ENCODE results near the gene LGR5.

The LGR5 gene

DNA sequence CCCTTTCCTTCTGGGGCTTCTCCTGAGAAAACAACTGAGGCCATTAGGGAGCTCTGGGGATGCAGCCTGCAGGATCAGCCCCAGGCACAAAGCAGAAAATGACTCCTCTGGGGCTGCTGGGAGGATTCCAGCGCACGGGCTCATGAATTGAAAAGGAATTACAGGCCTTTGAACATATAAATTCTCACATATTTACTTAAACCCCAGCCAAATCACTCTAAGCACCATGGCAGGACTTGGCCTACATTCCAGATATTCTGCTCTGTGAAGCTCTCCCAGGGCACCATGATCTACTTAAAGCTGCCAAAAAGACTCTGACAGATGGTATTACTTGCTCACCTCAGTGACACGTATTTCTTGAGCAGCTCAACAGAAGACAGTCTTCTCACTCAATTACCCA is 136.9 kb downstream of the LGR5 start:
- H3K4me3 Mint-ChIP-seq = no peak overlapping the region
- H3K4me1 Mint-ChIP-seq = no peaks in the 10 kb centered on the region
- no peaks in the 10 kb centered on the region for H3K9me3 Mint-ChIP-seq
- no peak overlapping the region for H3K27ac Mint-ChIP-seq
- ATAC-seq = no peak
- peaks cover 12% of the 10 kb centered on the region for H3K27me3 Mint-ChIP-seq
- no peaks in the 10 kb centered on the region for H3K36me3 Mint-ChIP-seq

DNA sequence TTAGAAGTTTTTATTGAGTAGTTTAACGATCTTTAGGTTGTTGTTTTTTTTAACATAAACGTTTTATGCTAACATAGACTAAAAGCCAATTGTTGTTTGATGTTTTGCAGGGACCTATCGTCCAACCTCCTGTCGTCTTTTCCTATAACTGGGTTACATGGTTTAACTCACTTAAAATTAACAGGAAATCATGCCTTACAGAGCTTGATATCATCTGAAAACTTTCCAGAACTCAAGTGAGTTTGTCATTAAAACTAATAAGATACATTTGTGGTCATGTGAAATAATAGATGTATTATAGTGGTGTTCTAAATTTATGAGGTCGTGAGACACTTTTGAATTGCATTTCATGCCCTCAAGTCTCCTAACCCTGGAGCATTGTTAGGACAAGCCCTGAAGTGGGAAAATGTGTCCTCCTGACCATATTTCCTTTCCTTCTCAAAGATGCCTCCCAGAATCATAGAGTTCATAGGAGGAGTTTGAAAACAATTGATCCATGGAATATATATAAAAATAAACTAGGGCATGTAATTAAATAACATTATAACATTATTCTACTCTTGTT is 139.2 kb downstream of the LGR5 start:
- ATAC-seq = no peak
- no peaks in the 10 kb centered on the region for H3K36me3 Mint-ChIP-seq
- H3K4me1 Mint-ChIP-seq = no peaks in the 10 kb centered on the region
- H3K4me3 Mint-ChIP-seq = no peak overlapping the region
- H3K9me3 Mint-ChIP-seq = no peaks in the 10 kb centered on the region
- H3K27me3 Mint-ChIP-seq = peaks cover 22% of the 10 kb centered on the region
- no peak overlapping the region for H3K27ac Mint-ChIP-seq

DNA sequence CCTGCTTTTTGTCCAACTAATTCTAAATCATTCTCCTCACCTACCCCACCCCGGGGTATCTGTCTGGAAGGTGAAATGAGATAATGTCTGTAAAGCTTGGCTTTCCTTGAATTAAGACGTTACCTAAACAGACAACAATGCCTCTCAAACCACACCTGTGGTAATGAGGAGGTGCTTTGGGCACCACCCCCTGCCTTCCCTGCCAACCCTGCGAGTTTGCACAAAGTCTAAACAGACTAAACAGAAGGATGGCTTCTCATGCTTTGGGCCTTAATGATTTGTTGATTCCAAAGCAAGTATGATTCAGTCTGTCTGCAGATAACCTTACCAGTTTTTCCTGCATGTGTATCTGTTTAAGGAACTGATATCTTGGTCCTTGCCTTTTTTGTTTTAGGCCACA is 141.6 kb downstream of the LGR5 start:
- Mint-ChIP-seq H3K9me3 (no peaks in the 10 kb centered on the region), H3K36me3 (no peaks in the 10 kb centered on the region), H3K27me3 (peaks cover 20% of the 10 kb centered on the region), H3K4me1 (no peaks in the 10 kb centered on the region), H3K27ac (no peak overlapping the region), H3K4me3 (no peak overlapping the region)
- ATAC-seq = no peak

DNA sequence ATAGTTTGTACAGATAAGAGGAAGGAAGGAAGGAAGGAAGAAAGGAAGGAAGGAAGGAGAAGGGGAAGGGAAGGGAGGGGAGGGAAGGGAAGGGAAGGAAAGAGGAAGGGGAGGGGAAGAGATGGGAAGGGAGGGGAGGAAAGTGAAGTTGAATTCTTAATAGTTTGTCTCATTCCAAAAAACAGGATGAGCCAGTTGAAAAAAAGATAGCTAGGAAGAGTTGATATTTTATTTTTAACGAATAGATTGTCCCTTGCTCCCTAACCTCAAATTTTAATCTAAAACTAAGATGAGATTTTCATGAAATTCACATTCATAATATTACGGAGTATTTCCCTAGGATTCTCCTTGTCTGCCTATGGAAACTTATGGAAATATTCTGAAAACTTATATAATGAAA is 143.3 kb downstream of the LGR5 start:
- ATAC-seq = no peak
- Mint-ChIP-seq H3K4me3 (no peak overlapping the region), H3K27me3 (peaks cover 28% of the 10 kb centered on the region)

DNA sequence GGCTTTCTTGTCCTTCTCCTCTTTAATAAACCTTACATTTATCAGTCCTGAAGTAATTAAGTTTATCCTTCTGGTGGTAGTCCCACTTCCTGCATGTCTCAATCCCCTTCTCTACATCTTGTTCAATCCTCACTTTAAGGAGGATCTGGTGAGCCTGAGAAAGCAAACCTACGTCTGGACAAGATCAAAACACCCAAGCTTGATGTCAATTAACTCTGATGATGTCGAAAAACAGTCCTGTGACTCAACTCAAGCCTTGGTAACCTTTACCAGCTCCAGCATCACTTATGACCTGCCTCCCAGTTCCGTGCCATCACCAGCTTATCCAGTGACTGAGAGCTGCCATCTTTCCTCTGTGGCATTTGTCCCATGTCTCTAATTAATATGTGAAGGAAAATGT is 144.8 kb downstream of the LGR5 start:
- no peak for ATAC-seq
- no peak overlapping the region for H3K4me3 Mint-ChIP-seq
- no peaks in the 10 kb centered on the region for H3K36me3 Mint-ChIP-seq
- H3K4me1 Mint-ChIP-seq = no peaks in the 10 kb centered on the region
- H3K27ac Mint-ChIP-seq = no peak overlapping the region
- no peaks in the 10 kb centered on the region for H3K9me3 Mint-ChIP-seq
- H3K27me3 Mint-ChIP-seq = peaks cover 30% of the 10 kb centered on the region

More for the DNA sequence above, 143.3 kb downstream of the LGR5 start:
- H3K27ac Mint-ChIP-seq = no peak overlapping the region
- no peaks in the 10 kb centered on the region for H3K4me1 Mint-ChIP-seq
- H3K9me3 Mint-ChIP-seq = no peaks in the 10 kb centered on the region
- H3K36me3 Mint-ChIP-seq = no peaks in the 10 kb centered on the region

DNA sequence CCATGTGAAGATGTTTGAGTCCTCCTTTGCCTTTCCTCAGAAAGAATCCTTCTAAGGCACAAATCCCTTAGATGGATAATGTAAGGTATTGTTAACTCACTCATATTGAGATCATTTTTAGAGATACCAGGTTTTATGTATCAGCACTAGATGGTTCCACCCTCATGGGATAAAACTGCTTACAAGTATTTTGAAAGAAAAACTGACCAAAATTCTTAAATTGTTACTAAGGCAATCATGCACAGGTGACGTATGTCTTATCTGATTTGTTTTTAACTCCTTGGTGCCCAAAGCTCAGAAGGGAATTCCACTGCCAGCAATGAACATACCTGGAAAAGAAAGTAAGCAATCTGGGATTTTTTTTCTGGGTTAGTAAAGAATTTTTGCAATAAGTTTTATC is 145.6 kb downstream of the LGR5 start:
- H3K9me3 Mint-ChIP-seq = no peaks in the 10 kb centered on the region
- H3K27ac Mint-ChIP-seq = no peak overlapping the region
- ATAC-seq = no peak
- H3K4me3 Mint-ChIP-seq = no peak overlapping the region
- H3K27me3 Mint-ChIP-seq = peaks cover 37% of the 10 kb centered on the region
- no peaks in the 10 kb centered on the region for H3K4me1 Mint-ChIP-seq
- H3K36me3 Mint-ChIP-seq = no peaks in the 10 kb centered on the region

DNA sequence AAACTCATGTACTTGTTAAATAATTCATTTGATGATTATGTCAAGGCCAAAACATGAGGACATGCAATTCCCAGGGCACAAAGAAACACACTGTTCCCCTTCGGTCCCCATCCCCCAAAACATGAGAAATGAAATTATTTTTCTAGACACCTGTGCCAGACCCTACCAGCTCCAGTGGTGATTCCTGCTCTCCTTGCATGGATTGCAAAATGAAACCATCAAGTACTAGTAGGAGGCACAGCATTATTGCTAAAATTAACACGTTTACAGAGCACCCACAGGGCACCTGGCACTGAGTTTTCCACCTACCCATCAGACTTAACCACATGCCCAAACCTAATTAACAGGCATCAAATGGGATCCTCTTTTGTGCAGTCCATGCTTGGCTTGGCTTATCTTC is 147.4 kb downstream of the LGR5 start:
- H3K27ac Mint-ChIP-seq = no peak overlapping the region
- ATAC-seq = no peak
- H3K4me1 Mint-ChIP-seq = no peaks in the 10 kb centered on the region
- no peak overlapping the region for H3K4me3 Mint-ChIP-seq
- no peaks in the 10 kb centered on the region for H3K36me3 Mint-ChIP-seq
- peaks cover 49% of the 10 kb centered on the region for H3K27me3 Mint-ChIP-seq
- H3K9me3 Mint-ChIP-seq = no peaks in the 10 kb centered on the region

DNA sequence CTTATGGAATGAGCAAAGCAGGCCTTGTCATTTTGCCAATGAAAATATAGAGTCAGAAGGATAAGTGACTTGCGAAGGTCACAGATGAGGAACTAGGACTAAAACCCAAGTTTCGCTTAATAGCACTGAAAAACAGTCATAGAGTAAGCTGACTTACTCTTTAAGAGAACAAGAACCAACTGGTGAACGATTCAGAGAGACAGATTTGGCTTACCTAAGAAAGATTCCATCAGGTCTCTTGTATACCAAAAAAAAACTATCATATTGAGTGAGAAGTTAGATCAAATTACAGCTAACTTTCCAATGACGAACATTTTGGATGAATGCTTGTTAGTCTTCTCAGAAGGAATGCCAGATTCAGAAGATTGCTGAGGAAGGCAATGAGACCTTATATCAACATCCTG is 149.9 kb downstream of the LGR5 start:
- no peak overlapping the region for H3K27ac Mint-ChIP-seq
- no peaks in the 10 kb centered on the region for H3K9me3 Mint-ChIP-seq
- peaks cover 54% of the 10 kb centered on the region for H3K27me3 Mint-ChIP-seq
- H3K4me1 Mint-ChIP-seq = no peaks in the 10 kb centered on the region
- ATAC-seq = no peak
- H3K4me3 Mint-ChIP-seq = no peak overlapping the region
- no peaks in the 10 kb centered on the region for H3K36me3 Mint-ChIP-seq

DNA sequence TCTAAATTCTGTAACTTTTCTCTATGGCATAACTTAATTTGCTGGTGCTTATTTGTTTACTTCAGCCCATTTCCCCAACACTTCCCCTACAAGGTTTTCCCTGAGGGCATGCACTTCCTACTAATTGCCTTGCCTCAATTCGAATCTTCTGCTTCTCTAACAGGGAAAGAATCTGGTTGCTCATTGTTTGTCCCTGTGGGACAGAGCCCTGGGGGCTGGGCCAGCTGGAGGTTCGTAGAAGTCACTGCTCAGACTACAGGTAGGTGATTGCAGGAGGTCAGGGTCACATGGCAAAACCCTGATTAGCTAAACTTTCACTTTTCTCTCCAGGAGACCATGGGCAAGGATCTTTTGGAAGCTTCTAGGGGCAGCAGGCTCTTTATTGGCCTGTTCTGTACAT is 152.0 kb downstream of the LGR5 start:
- Mint-ChIP-seq H3K36me3 (no peaks in the 10 kb centered on the region), H3K27me3 (peaks cover 67% of the 10 kb centered on the region), H3K4me3 (no peak overlapping the region), H3K9me3 (no peaks in the 10 kb centered on the region), H3K27ac (no peak overlapping the region), H3K4me1 (no peaks in the 10 kb centered on the region)
- ATAC-seq = no peak

DNA sequence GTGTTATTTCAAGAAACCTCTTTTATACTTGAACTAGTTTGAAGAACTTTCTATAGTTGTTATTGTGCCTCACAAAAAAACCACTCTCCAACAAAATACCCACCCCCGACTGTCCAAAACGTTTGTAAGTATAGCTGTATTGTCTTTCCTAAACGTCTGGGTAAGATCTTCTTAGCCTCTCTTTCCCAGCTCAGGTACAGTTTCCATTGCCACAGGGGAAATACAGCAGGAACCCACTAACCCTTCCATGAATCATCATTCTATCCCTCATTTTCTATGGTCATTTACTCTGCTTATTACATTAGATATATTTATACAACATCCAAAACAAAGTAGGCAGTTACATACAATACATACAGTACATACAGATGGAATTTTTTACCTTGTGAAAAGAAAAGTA is 153.2 kb downstream of the LGR5 start:
- no peak for ATAC-seq
- Mint-ChIP-seq H3K36me3 (no peaks in the 10 kb centered on the region), H3K27ac (no peak overlapping the region), H3K4me1 (no peaks in the 10 kb centered on the region), H3K4me3 (no peak overlapping the region), H3K27me3 (peaks cover 60% of the 10 kb centered on the region), H3K9me3 (no peaks in the 10 kb centered on the region)

DNA sequence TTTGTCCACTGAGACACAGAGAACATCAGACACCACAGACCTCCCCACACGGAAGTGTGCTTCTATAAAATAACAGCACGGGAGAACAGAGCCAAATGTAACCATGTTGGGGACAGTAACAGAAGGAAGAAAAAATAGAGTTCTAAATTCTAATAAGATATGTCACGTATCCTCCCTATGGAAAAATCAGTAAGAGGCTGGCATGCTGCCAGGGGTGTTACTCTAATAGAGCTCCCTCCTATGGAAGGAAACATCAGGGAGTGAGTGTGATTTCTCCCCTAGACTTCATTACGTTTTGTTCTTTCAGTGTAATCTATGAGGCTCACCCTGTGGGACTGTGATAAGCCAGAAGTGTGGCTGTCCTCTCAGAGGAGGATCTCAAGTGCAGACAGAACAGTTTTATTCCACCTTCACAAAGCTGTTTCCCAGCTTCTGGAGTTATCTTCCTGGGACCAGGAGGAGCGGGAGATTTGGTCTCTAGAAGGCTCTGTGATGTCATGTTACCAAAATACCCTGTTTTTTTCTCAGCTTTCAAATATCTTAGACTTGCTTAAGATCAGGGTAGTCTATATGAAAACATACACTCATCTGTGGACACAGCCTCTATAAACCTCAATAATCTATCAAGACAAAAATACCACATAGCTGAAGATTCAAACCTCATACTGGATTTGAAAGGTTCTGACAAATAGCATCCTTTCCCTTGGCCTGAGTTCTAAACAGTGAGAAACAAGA is 154.8 kb downstream of the LGR5 start:
- no peaks in the 10 kb centered on the region for H3K4me1 Mint-ChIP-seq
- H3K4me3 Mint-ChIP-seq = no peak overlapping the region
- no peak for ATAC-seq
- H3K27ac Mint-ChIP-seq = no peak overlapping the region
- peaks cover 4% of the 10 kb centered on the region for H3K9me3 Mint-ChIP-seq
- H3K27me3 Mint-ChIP-seq = peaks cover 57% of the 10 kb centered on the region
- H3K36me3 Mint-ChIP-seq = no peaks in the 10 kb centered on the region

DNA sequence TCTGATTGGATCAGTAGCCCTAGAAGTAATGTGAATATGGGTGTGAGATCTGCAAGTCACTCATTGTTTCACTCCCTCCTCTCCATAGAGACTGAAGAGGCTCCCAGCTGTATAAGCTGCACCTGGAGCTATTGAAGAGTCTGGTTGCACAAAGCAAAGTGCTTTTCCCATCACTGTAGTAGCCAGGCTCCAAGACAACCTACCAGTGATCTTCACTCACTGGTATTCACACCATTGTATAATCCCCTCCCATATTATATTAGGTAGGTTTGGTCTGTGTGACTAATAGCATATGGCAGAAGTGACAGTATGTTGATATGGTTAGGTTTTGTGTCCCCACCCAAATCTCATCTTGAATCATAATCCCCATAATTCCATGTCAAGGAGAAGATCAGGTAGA is 159.6 kb downstream of the LGR5 start:
- Mint-ChIP-seq H3K9me3 (peaks cover 12% of the 10 kb centered on the region), H3K4me3 (no peak overlapping the region), H3K36me3 (no peaks in the 10 kb centered on the region), H3K27ac (no peak overlapping the region), H3K27me3 (peaks cover 19% of the 10 kb centered on the region), H3K4me1 (no peaks in the 10 kb centered on the region)
- no peak for ATAC-seq

DNA sequence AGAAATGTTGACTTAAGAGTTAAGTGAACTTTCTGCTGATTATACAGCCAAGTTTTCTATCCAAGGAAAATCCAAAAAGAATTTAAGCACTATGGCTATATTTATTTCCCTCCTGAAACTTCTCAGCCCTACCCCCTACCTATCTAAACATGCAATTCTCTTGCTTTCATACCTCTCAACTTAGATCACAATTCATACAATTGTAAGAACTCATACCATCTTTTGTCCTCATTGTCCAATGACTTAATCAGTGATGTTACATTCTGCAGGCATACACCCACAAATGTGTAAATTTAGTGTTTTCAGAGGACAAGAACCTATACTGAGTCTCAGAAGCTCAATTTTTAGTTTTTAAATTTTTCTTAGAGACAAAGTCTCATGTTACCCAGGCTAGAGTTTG is 161.9 kb downstream of the LGR5 start:
- no peak overlapping the region for H3K27ac Mint-ChIP-seq
- no peak for ATAC-seq
- no peak overlapping the region for H3K4me3 Mint-ChIP-seq
- peaks cover 11% of the 10 kb centered on the region for H3K36me3 Mint-ChIP-seq
- peaks cover 12% of the 10 kb centered on the region for H3K9me3 Mint-ChIP-seq
- no peaks in the 10 kb centered on the region for H3K4me1 Mint-ChIP-seq
- H3K27me3 Mint-ChIP-seq = no peaks in the 10 kb centered on the region

DNA sequence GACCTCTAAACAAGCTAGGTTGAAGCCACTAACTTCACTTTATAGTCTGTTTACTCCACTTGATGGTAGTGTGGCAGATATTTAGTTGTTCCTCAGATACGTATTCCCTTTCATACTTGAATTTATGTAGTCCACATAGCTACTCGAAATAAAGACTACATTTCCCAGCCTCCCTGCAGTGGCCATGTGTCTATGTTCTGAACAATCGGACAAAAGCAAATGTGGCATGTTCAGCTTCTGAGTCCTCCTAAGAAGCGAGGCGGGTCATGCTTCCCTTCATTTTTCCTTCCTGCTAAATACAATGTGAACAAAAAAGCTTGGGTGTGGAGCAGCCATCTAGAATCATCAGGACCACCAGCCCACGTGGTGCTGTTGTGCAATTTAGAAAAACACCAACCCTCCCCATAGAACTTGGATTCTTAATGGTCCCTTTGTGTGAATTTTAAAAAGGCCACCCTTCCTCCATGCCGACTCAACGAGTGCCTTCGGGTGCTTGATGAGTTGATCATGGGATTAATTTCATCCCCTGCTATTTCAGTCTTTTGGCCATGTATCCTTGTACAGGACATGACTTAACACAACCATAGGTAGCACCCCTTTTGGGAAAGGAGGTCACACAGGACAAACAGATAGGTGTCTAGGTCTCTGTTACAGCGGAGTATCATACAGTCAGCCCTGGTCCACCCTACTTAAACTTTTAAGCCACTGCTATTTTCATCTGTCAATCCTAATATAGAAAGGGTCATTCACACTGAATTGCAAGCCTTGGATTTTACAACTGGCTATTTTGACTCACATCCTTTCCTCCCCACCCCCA is 163.4 kb downstream of the LGR5 start:
- H3K27me3 Mint-ChIP-seq = no peaks in the 10 kb centered on the region
- ATAC-seq = no peak
- H3K9me3 Mint-ChIP-seq = peaks cover 12% of the 10 kb centered on the region
- H3K36me3 Mint-ChIP-seq = peaks cover 23% of the 10 kb centered on the region
- H3K27ac Mint-ChIP-seq = no peak overlapping the region
- no peaks in the 10 kb centered on the region for H3K4me1 Mint-ChIP-seq
- no peak overlapping the region for H3K4me3 Mint-ChIP-seq

DNA sequence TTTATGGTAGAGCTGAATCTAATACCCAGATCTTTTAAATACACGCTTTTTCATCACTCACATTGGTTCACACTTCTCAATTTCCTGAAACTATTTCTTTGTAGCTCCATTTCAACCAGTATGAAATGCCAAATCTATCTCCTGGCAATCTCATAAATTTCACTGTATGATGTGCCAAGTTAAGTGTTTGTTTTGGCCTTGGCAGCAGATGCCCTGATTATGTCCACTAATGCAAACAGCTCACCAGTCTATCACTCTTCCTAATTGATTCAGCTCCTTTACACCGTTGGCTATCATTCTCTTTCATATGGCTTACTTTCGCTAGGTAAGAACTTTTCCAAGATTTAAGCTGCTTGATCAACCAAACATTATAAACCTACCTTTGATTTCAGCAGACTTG is 165.4 kb downstream of the LGR5 start:
- Mint-ChIP-seq H3K4me3 (no peak overlapping the region), H3K9me3 (peaks cover 1% of the 10 kb centered on the region), H3K27ac (no peak overlapping the region), H3K36me3 (peaks cover 41% of the 10 kb centered on the region), H3K4me1 (no peaks in the 10 kb centered on the region), H3K27me3 (no peaks in the 10 kb centered on the region)
- ATAC-seq = no peak

Measured in stimulated activated memory B cell treated with anti-CD40 and anti-IgM and Interleukin-4, amounts not matched to agents 10 μg/mL and 1 μg/mL and 100 μg/mL, for 72 hours (primary cell).